Measurements from ENCODE around the gene EGFLAM. TPM values are rescaled to one million over a fixed set of nuclear protein-coding genes. Genes with fewer than 3 reads are reported as not detected.

Gene EGFLAM
- total and polyA plus RNA-seq, 2 donors (not counting 1 experiment from before 2014, with no cell fraction given): 0.33 to 20.0 TPM

- H2AFZ ChIP-seq (ENCODE audit: low read length): no peak overlapping the region
- TF ChIP-seq EZH2 (IDR thresholded peaks at IDR 0.05; ENCODE audit: low read length, missing control alignments) (no peak), CTCF (conservative IDR thresholded peaks at IDR 0.05 in 1 of 2, IDR thresholded peaks at IDR 0.05 in 1 of 2; ENCODE audit: low read depth in 1 of 2, low read length in 2 of 2) (no peak)
- H4K20me1 ChIP-seq (ENCODE audit: control insufficient read depth, extremely low read depth, insufficient read depth, low read length): no peaks in the 10 kb centered on the region
- no peak overlapping the region for H3K4me2 ChIP-seq (ENCODE audit: extremely low read depth, insufficient read depth, low read length)
- H3K9me3 ChIP-seq (ENCODE audit: control insufficient read depth, insufficient read depth, low read depth, low read length): no peaks in the 10 kb centered on the region
- H3K36me3 ChIP-seq (ENCODE audit: control insufficient read depth, insufficient read depth, low read length): no peaks in the 10 kb centered on the region
- H3K9ac ChIP-seq (ENCODE audit: insufficient read depth, low read length): no peak overlapping the region
- no peak for DNase-seq (ENCODE audit: low read depth in 2 of 2)
- no peaks in the 10 kb centered on the region for H3K79me2 ChIP-seq (ENCODE audit: control insufficient read depth, insufficient read depth, low read length)
- no peaks in the 10 kb centered on the region for H3K4me1 ChIP-seq (ENCODE audit: control insufficient read depth, extremely low read depth, insufficient read depth, low read length)
- H3K27ac ChIP-seq (ENCODE audit: insufficient read depth, low read length): no peak overlapping the region
- no peak overlapping the region for H3K4me3 ChIP-seq (replicated peaks in 1 of 4; ENCODE audit: control extremely low read depth in 1 of 4, insufficient read depth in 1 of 4, low read depth in 3 of 4, low read length in 4 of 4)
- H3K27me3 ChIP-seq (ENCODE audit: control insufficient read depth, insufficient read depth, low read length): peaks cover 26% of the 10 kb centered on the region
Observed at GRCh38 chr5:38253759-38254158, 4.6 kb upstream of the EGFLAM start.

- H3K9ac ChIP-seq (ENCODE audit: insufficient read depth, low read length): no peak overlapping the region
- H3K4me2 ChIP-seq (ENCODE audit: extremely low read depth, insufficient read depth, low read length): no peak overlapping the region
- peaks cover 41% of the 10 kb centered on the region for H3K27me3 ChIP-seq (ENCODE audit: control insufficient read depth, insufficient read depth, low read length)
- TF ChIP-seq EZH2 (IDR thresholded peaks at IDR 0.05; ENCODE audit: low read length, missing control alignments): peak; percentile 4
- TF ChIP-seq CTCF (conservative IDR thresholded peaks at IDR 0.05 in 1 of 2, IDR thresholded peaks at IDR 0.05 in 1 of 2; ENCODE audit: low read depth in 1 of 2, low read length in 2 of 2): no peak
- H3K4me3 ChIP-seq (replicated peaks in 1 of 4; ENCODE audit: control extremely low read depth in 1 of 4, insufficient read depth in 1 of 4, low read depth in 3 of 4, low read length in 4 of 4): no peak overlapping the region
- no peak overlapping the region for H2AFZ ChIP-seq (ENCODE audit: low read length)
- no peak for DNase-seq (ENCODE audit: low read depth in 2 of 2)
- H3K9me3 ChIP-seq (ENCODE audit: control insufficient read depth, insufficient read depth, low read depth, low read length): no peaks in the 10 kb centered on the region
- no peaks in the 10 kb centered on the region for H3K79me2 ChIP-seq (ENCODE audit: control insufficient read depth, insufficient read depth, low read length)
- no peaks in the 10 kb centered on the region for H3K4me1 ChIP-seq (ENCODE audit: control insufficient read depth, extremely low read depth, insufficient read depth, low read length)
- H3K36me3 ChIP-seq (ENCODE audit: control insufficient read depth, insufficient read depth, low read length): no peaks in the 10 kb centered on the region
- no peak overlapping the region for H3K27ac ChIP-seq (ENCODE audit: insufficient read depth, low read length)
- no peaks in the 10 kb centered on the region for H4K20me1 ChIP-seq (ENCODE audit: control insufficient read depth, extremely low read depth, insufficient read depth, low read length)
Observed at GRCh38 chr5:38257308-38258041, 884 bp upstream of the EGFLAM start.

GRCh38 chr5:38258042-38258318, 379 bp upstream of the EGFLAM start:
- no peaks in the 10 kb centered on the region for H3K36me3 ChIP-seq (ENCODE audit: control insufficient read depth, insufficient read depth, low read length)
- no peak overlapping the region for H3K9ac ChIP-seq (ENCODE audit: insufficient read depth, low read length)
- H3K4me3 ChIP-seq (replicated peaks in 1 of 4; ENCODE audit: control extremely low read depth in 1 of 4, insufficient read depth in 1 of 4, low read depth in 3 of 4, low read length in 4 of 4): peak overlapping the region in 1 of 4 experiments; percentile 45
- no peak overlapping the region for H2AFZ ChIP-seq (ENCODE audit: low read length)
- DNase-seq (ENCODE audit: low read depth in 2 of 2): no peak
- no peak for TF ChIP-seq EZH2 (IDR thresholded peaks at IDR 0.05; ENCODE audit: low read length, missing control alignments)
- no peak for TF ChIP-seq CTCF (conservative IDR thresholded peaks at IDR 0.05 in 1 of 2, IDR thresholded peaks at IDR 0.05 in 1 of 2; ENCODE audit: low read depth in 1 of 2, low read length in 2 of 2)
- no peaks in the 10 kb centered on the region for H3K4me1 ChIP-seq (ENCODE audit: control insufficient read depth, extremely low read depth, insufficient read depth, low read length)
- no peaks in the 10 kb centered on the region for H4K20me1 ChIP-seq (ENCODE audit: control insufficient read depth, extremely low read depth, insufficient read depth, low read length)
- peaks cover 41% of the 10 kb centered on the region for H3K27me3 ChIP-seq (ENCODE audit: control insufficient read depth, insufficient read depth, low read length)
- no peaks in the 10 kb centered on the region for H3K79me2 ChIP-seq (ENCODE audit: control insufficient read depth, insufficient read depth, low read length)
- H3K27ac ChIP-seq (ENCODE audit: insufficient read depth, low read length): no peak overlapping the region
- no peak overlapping the region for H3K4me2 ChIP-seq (ENCODE audit: extremely low read depth, insufficient read depth, low read length)
- H3K9me3 ChIP-seq (ENCODE audit: control insufficient read depth, insufficient read depth, low read depth, low read length): no peaks in the 10 kb centered on the region

All from fibroblast of lung (primary cell).